Mammary epithelial cell (primary cell): Measurements from ENCODE around the gene SLC2A4.

ENCODE experiments used
- EZH2 ChIP-seq: IDR thresholded peaks from 2 replicates; pipeline ENCODE4 v1.6.1; 2012; ENCODE audit warnings: low read length, inconsistent platforms, borderline replicate concordance
- TF ChIP-seq, protein P1 (sequence below), 2 donors: IDR thresholded peaks in 1 of 2; conservative IDR thresholded peaks in 1 of 2; 2 replicates each; pipeline ENCODE4 v1.5.1; 2011 to 2012; ENCODE audit warnings: inconsistent platforms in 2 of 2, low read length in 2 of 2, mild to moderate bottlenecking in 2 of 2, control low read depth in 1 of 2, low read depth in 1 of 2; ENCODE audit not compliant: insufficient read depth in 1 of 2; ENCODE audit errors: extremely low read depth in 1 of 2

DNA sequence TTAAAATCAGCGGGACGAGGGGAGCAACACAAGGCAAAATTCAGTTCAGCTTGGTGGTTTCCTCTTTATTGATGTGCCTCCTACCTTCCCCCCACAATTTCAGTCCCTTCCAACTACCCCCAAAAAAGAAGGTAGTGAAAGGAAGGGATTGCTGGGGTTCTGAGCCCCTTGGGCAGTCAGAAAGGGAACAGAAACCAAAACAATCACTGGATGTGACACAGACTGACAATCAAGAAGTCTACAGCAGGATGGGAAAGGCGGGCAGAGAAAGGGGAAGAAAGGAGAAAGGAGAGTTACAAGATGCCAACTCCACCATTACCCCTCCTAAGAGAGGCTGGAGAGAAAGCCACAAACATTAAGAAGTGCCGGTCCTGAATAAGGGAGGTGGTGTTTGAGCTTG lies 41.1 kb upstream of the SLC2A4 start:
- TF ChIP-seq, protein P1, sequence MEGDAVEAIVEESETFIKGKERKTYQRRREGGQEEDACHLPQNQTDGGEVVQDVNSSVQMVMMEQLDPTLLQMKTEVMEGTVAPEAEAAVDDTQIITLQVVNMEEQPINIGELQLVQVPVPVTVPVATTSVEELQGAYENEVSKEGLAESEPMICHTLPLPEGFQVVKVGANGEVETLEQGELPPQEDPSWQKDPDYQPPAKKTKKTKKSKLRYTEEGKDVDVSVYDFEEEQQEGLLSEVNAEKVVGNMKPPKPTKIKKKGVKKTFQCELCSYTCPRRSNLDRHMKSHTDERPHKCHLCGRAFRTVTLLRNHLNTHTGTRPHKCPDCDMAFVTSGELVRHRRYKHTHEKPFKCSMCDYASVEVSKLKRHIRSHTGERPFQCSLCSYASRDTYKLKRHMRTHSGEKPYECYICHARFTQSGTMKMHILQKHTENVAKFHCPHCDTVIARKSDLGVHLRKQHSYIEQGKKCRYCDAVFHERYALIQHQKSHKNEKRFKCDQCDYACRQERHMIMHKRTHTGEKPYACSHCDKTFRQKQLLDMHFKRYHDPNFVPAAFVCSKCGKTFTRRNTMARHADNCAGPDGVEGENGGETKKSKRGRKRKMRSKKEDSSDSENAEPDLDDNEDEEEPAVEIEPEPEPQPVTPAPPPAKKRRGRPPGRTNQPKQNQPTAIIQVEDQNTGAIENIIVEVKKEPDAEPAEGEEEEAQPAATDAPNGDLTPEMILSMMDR (conservative IDR thresholded peaks at IDR 0.05 in 1 of 2, IDR thresholded peaks at IDR 0.05 in 1 of 2; ENCODE audit: extremely low read depth in 1 of 2, insufficient read depth in 1 of 2, low read depth in 1 of 2, low read length in 2 of 2) = no peak
- no peak for TF ChIP-seq EZH2
